ENCODE data around the gene CENPX.
"Not testable (repeated sequence)": the region's sequence is repeated elsewhere in the genome, so short reads cannot be mapped to it uniquely, and the experiment has no call there.

DNA sequence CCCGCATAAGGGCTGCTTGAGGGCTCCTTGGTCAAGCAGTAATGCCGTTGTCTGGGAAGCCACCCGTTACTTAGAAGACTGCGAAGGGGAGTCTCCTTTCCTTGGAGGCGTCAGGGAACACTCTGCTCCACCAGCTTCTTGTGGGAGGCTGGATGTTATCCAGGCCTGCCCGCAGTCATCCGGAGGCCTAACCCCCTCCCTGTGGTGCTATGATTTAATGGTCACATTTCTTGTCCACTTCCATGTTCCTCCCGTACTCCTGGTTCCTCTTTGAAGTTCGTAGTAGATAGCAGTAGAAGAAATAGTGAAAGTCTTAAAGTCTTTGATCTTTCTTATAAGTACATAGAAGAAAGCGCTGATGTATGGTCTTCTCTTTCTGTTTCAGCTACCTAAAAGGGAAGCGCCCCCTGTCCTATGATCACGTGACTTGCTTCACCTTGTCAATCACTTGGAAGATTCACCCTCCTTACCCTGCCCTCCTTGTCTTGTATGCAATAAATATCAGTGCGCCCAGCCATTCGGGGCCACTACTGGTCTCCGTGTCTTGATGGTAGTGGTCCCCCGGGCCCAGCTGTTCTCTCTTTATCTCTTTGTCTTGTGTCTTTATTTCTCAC is 16.2 kb upstream of the CENPX start:
- not testable (repeated sequence) for TF ChIP-seq CTCF, POLR2A (IDR thresholded peaks at IDR 0.05)

All from adrenal gland (tissue), 5 donors.